Spleen (tissue), 7 donors: Measurements from ENCODE around the gene HLCS.

Source experiments
- POLR2A ChIP-seq, 3 donors: fragments of 450-650 bp; IDR thresholded peaks; one replicate each; pipeline ENCODE4 v1.5.1; 2017; ENCODE audit warnings: antibody characterized with exemption in 3 of 3, mild to moderate bottlenecking in 1 of 3
- TF ChIP-seq, protein P1 (sequence below), 11 experiments: fragments of 200-600 bp in 7 of 11; fragments of 450-650 bp in 4 of 11; sonication (generic) in 4 of 11; IDR thresholded peaks in 8 of 11; conservative IDR thresholded peaks in 3 of 11; 1 replicate in 7 of 11; 2 replicates in 4 of 11; pipeline versions ENCODE4 v1.4.0 to v1.8.0; 2016 to 2021; ENCODE audit warnings: antibody characterized with exemption in 11 of 11, inconsistent platforms in 4 of 11, mild to moderate bottlenecking in 1 of 11
- donor health status: DM: no; HTN: no; CAD: no; lungs with moderate emphysema.
- donor health status: DM: no; HTN: no; CAD: no.
- donor health status: DM: no; HTN: no; CAD: no.

DNA sequence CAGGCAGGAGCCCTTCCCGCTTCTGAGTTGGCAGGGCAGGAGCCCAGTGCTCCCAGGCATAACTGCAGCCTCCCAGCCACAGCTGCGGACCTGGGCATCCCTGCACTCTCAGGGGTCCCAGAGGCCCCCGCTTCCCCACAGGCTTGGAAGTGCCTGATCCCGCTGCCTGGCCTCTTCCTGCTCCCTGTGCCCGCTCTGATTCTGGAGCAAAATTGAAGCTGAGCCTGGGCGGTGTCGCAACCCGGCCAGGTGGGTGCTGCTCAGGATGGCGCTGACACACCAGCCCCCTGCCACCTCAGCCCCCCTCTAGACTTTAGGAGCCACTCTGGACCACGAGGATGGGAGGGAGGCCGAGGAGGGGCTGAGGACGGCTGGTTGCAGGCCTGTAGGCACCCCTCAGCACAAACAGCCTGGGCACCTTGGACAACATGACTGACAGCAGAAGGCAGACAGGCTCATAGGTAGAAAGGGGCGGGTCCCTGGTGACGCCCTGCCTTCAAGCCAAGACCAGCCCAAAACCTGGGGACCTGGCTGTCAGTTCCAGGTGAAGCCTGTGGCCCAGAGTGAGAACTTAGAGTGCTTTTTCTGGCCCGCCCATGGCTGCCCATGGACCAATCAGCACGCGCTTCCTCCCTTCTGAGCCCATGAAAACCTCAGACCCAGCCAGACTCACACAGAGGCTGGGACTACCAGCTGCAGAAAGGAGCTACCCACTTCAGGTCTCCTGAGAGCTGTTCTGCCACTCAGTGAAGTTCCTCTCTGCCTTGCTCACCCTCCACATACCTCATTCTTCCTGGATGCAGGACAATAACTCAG, 7.2 kb downstream of the HLCS start:
- TF ChIP-seq, protein P1, sequence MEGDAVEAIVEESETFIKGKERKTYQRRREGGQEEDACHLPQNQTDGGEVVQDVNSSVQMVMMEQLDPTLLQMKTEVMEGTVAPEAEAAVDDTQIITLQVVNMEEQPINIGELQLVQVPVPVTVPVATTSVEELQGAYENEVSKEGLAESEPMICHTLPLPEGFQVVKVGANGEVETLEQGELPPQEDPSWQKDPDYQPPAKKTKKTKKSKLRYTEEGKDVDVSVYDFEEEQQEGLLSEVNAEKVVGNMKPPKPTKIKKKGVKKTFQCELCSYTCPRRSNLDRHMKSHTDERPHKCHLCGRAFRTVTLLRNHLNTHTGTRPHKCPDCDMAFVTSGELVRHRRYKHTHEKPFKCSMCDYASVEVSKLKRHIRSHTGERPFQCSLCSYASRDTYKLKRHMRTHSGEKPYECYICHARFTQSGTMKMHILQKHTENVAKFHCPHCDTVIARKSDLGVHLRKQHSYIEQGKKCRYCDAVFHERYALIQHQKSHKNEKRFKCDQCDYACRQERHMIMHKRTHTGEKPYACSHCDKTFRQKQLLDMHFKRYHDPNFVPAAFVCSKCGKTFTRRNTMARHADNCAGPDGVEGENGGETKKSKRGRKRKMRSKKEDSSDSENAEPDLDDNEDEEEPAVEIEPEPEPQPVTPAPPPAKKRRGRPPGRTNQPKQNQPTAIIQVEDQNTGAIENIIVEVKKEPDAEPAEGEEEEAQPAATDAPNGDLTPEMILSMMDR (IDR thresholded peaks at IDR 0.05 in 8 of 11, conservative IDR thresholded peaks at IDR 0.05 in 3 of 11): no peak
- no peak for TF ChIP-seq POLR2A (IDR thresholded peaks at IDR 0.05)
